Endothelial cell of umbilical vein (primary cell): ENCODE measurements around the gene PAGR1. TPM values are rescaled to one million over a fixed set of nuclear protein-coding genes. Genes with fewer than 3 reads are reported as not detected.

Experiments used
- BruUV-seq: library from RNA; stranded (reverse); fragments of 400-500 nt; replicated peaks from 2 replicates; lab custom pipeline; 2021; lab: Mats Ljungman, UMichigan
- CTCF ChIA-PET: fragments of 300-600, 350-600 bp; sonication (Branson Sonifier 250); formaldehyde crosslinking; loops from one replicate; lab custom pipeline; 2021; ENCODE audit warnings: antibody characterized with exemption, inconsistent platforms; lab: Charles Lee
- POLR2A ChIA-PET: fragments of 300-600, 350-600 bp; sonication (Branson Sonifier 250); formaldehyde crosslinking; loops from one replicate; lab custom pipeline; 2021; ENCODE audit warnings: antibody characterized with exemption, inconsistent platforms; lab: Charles Lee
- DNase-seq: peaks from one replicate; pipeline ENCODE4 v3.0.0-alpha.2; 2011; ENCODE audit warnings: low read depth, low spot score
- FAIRE-seq: peaks from 2 replicates; lab custom pipeline; 2011; peaks lifted over from hg19 to GRCh38; lab: Jason Lieb, UNC
- H2AFZ ChIP-seq: 2 replicates; pipeline ENCODE4 v1.6.0; 2012; ENCODE audit warnings: low read depth, low read length, control low read depth, inconsistent platforms
- H3K27ac ChIP-seq: 2 replicates; pipeline ENCODE4 v1.5.1; 2011; ENCODE audit warnings: low read depth, mild to moderate bottlenecking, control low read depth, low read length, moderate library complexity; ENCODE audit not compliant: insufficient read depth
- H3K27me3 ChIP-seq, 2 experiments: 2 replicates each; pipeline versions ENCODE4 v1.6.0 to v1.6.1; 2011; ENCODE audit warnings: low read length in 2 of 2, mixed read lengths in 1 of 2; ENCODE audit not compliant: control insufficient read depth in 2 of 2, insufficient read depth in 2 of 2
- H3K36me3 ChIP-seq, 2 experiments: 2 replicates in 1 of 2; 3 replicates in 1 of 2; pipeline ENCODE4 v1.5.1; 2011; ENCODE audit warnings: low read length in 2 of 2, mild to moderate bottlenecking in 1 of 2, moderate library complexity in 1 of 2; ENCODE audit not compliant: control insufficient read depth in 2 of 2, insufficient read depth in 2 of 2; ENCODE audit errors: extremely low read depth in 1 of 2
- H3K4me1 ChIP-seq: 3 replicates; pipeline ENCODE4 v1.5.1; 2011; ENCODE audit warnings: mild to moderate bottlenecking, low read length; ENCODE audit not compliant: control insufficient read depth, insufficient read depth; ENCODE audit errors: extremely low read depth
- H3K4me2 ChIP-seq: 2 replicates; pipeline ENCODE4 v1.6.1; 2011; ENCODE audit warnings: low read length, control low read depth, mixed read lengths; ENCODE audit not compliant: insufficient read depth
- H3K4me3 ChIP-seq, 3 experiments: fragments of 200-600 bp in 1 of 3; sonication (generic), shearing (Covaris generic) in 1 of 3; replicated peaks in 1 of 3; 2 replicates each; pipeline ENCODE4 v1.5.1; 2011 to 2016; ENCODE audit warnings: control low read depth in 3 of 3, low read length in 3 of 3, mild to moderate bottlenecking in 2 of 3, inconsistent platforms in 1 of 3, low read depth in 1 of 3, moderate library complexity in 1 of 3; ENCODE audit not compliant: insufficient read depth in 1 of 3
- H3K79me2 ChIP-seq: 2 replicates; pipeline ENCODE4 v1.6.0; 2012; ENCODE audit warnings: low read length, inconsistent platforms; ENCODE audit not compliant: control insufficient read depth, insufficient read depth
- H3K9ac ChIP-seq: replicated peaks from 2 replicates; pipeline ENCODE3; 2011; ENCODE audit warnings: low read length, control low read depth; ENCODE audit not compliant: insufficient read depth; ENCODE audit errors: extremely low read depth
- H3K9me1 ChIP-seq: replicated peaks from 3 replicates; pipeline ENCODE4 v1.6.0; 2011; ENCODE audit warnings: mild to moderate bottlenecking, low read length; ENCODE audit not compliant: control insufficient read depth, insufficient read depth; ENCODE audit errors: extremely low read depth
- H3K9me3 ChIP-seq: replicated peaks from 2 replicates; pipeline ENCODE4 v1.5.1; 2012; ENCODE audit warnings: low read length, inconsistent platforms; ENCODE audit not compliant: control insufficient read depth, insufficient read depth
- H4K20me1 ChIP-seq: replicated peaks from 2 replicates; pipeline ENCODE3; 2011; ENCODE audit warnings: mild to moderate bottlenecking, low read length; ENCODE audit not compliant: control insufficient read depth, insufficient read depth; ENCODE audit errors: extremely low read depth
- CTCF ChIP-seq, 2 donors: IDR thresholded peaks; 1 replicate in 1 of 2; 2 replicates in 1 of 2; pipeline ENCODE4 v1.5.1; 2011; ENCODE audit warnings: low read length in 2 of 2, mild to moderate bottlenecking in 2 of 2, moderate library complexity in 2 of 2, control low read depth in 1 of 2, inconsistent platforms in 1 of 2, low read depth in 1 of 2; ENCODE audit not compliant: insufficient read depth in 1 of 2; ENCODE audit errors: extremely low read depth in 1 of 2
- EZH2 ChIP-seq: IDR thresholded peaks from 2 replicates; pipeline ENCODE4 v1.6.1; 2012; ENCODE audit warnings: borderline replicate concordance, low read depth, mild to moderate bottlenecking, moderate library complexity, low read length, inconsistent platforms; ENCODE audit not compliant: severe bottlenecking
- FOS ChIP-seq: IDR thresholded peaks from 2 replicates; pipeline ENCODE4 v1.6.1; 2011; ENCODE audit warnings: mild to moderate bottlenecking, low read length, moderate library complexity, borderline replicate concordance; ENCODE audit not compliant: insufficient read depth
- GATA2 ChIP-seq: IDR thresholded peaks from 2 replicates; pipeline ENCODE4 v1.7.0; 2011; ENCODE audit warnings: low read depth, mild to moderate bottlenecking, moderate library complexity, mixed read lengths, low read length; ENCODE audit not compliant: insufficient read length, insufficient read depth
- JUN ChIP-seq: IDR thresholded peaks from 2 replicates; pipeline ENCODE4 v1.6.1; 2011; ENCODE audit warnings: borderline replicate concordance, low read depth; ENCODE audit not compliant: insufficient read length, insufficient read depth
- MAX ChIP-seq: IDR thresholded peaks from 2 replicates; pipeline ENCODE4 v1.6.1; 2011; ENCODE audit not compliant: insufficient read depth, insufficient read length
- MYC ChIP-seq: IDR thresholded peaks from one replicate; pipeline ENCODE4 v1.6.1; 2011; ENCODE audit warnings: mild to moderate bottlenecking, low read depth, low read length
- POLR2A ChIP-seq: IDR thresholded peaks from 2 replicates; pipeline ENCODE4 v1.6.1; 2012; ENCODE audit warnings: low read depth, mild to moderate bottlenecking, control low read depth, low read length
- POLR2AphosphoS5 ChIP-seq: IDR thresholded peaks from 2 replicates; pipeline ENCODE4 v1.6.1; 2012; ENCODE audit warnings: low read depth, mild to moderate bottlenecking, control low read depth, low read length, moderate library complexity; ENCODE audit not compliant: insufficient read depth
- dilution Hi-C: fragments of 300-500 bp; cut with MboI; formaldehyde crosslinking; loops from one replicate; pipeline ENCODE4 v1.15.0; 2019; ENCODE audit warnings: low sequenced_read_pairs; ENCODE audit not compliant: extremely low pct_ligation_motif_present
- intact Hi-C: fragments of 100-400 bp; cut with micrococcal nuclease; formaldehyde crosslinking; loops from one replicate; pipeline ENCODE4 v1.10.0; 2022
- polyA plus RNA-seq, 4 experiments: library from polyadenylated mRNA; depleted of rRNA in 3 of 4; stranded (reverse) in 3 of 4; unstranded in 1 of 4; fragments of >200 nt; gene quantifications; 2 replicates each; pipeline versions ENCODE4 v1.2.1 to v1.2.3, GENCODE V29; 2011 to 2012; ENCODE audit warnings: missing spikeins in 1 of 4
- total RNA-seq: library from RNA; stranded (reverse); gene quantifications from 2 replicates; pipeline ENCODE4 v1.2.3, GENCODE V29; 2021

Gene PAGR1
- total and polyA plus RNA-seq, 2 donors (not counting 3 experiments of a cell fraction or from before 2014, with no cell fraction given): 15.9 to 26.3 TPM

- no peak overlapping the region for H3K4me2 ChIP-seq
- H3K9me3 ChIP-seq: no peaks in the 10 kb centered on the region
- H3K4me3 ChIP-seq: no peak overlapping the region
- no peak overlapping the region for H3K27ac ChIP-seq
- no peaks in the 10 kb centered on the region for H3K27me3 ChIP-seq
- no peak overlapping the region for H2AFZ ChIP-seq
- dilution Hi-C loops: no loop called here
- no TSS peak for BruUV-seq
- intact Hi-C loops: no loop called here
- H3K4me1 ChIP-seq: no peaks in the 10 kb centered on the region
- H3K36me3 ChIP-seq: peaks cover 0 to 21% of the 10 kb centered on the region in 2 experiments
- H3K9ac ChIP-seq: no peak overlapping the region
- CTCF ChIA-PET: interaction anchor here (0.7 to 1.5 kb wide), 6 partner anchors 17 to 189 kb away, joined by 3 to 7 read pairs (median 3); partner anchors contain the start of genes PAGR1 and TLCD3B
- no peaks in the 10 kb centered on the region for H3K9me1 ChIP-seq
- TF ChIP-seq CTCF (IDR thresholded peaks at IDR 0.05; ENCODE audit: extremely low read depth in 1 of 2, insufficient read depth in 1 of 2, low read depth in 1 of 2, low read length in 2 of 2) (no peak), FOS (no peak), MAX (no peak), JUN (no peak), POLR2AphosphoS5 (no peak), EZH2 (no peak), MYC (no peak), POLR2A (no peak), GATA2 (no peak)
- no peak for DNase-seq
- POLR2A ChIA-PET: interaction anchor here (1.2 kb wide), 1 partner anchor 18 kb away, joined by 3 read pairs; no protein-coding TSS in a partner anchor
- no peaks in the 10 kb centered on the region for H4K20me1 ChIP-seq
- no peaks in the 10 kb centered on the region for H3K79me2 ChIP-seq
- FAIRE-seq: peak; percentile 47
Measured at GRCh38 chr16:29842732-29843346, 26.9 kb downstream of the PAGR1 start.
